ENCODE measurements around the gene GGT5.

Gene GGT5

GRCh38 chr22:24176630-24177029 is 68.3 kb downstream of the GGT5 start:
- Histone ChIP-seq H3K36me3 (ENCODE audit: control insufficient read depth, insufficient read depth, low read length) (peaks cover 46% of the 10 kb centered on the region), H3K9me3 (ENCODE audit: control insufficient read depth, insufficient read depth, low read length) (no peaks in the 10 kb centered on the region), H3K27me3 (ENCODE audit: control insufficient read depth, insufficient read depth, low read length) (no peaks in the 10 kb centered on the region), H3K4me3 (ENCODE audit: low read depth, low read length) (no peak overlapping the region), H3K4me1 (ENCODE audit: control insufficient read depth, insufficient read depth, low read length) (peaks cover 4% of the 10 kb centered on the region), H3K9ac (ENCODE audit: low read depth, low read length) (no peak overlapping the region)

- H3K27me3 ChIP-seq (ENCODE audit: control insufficient read depth, insufficient read depth, low read length), result no peaks in the 10 kb centered on the region
- H3K9me3 ChIP-seq (ENCODE audit: control insufficient read depth, insufficient read depth, low read length), result no peaks in the 10 kb centered on the region
- H3K4me3 ChIP-seq (ENCODE audit: low read depth, low read length), result no peak overlapping the region
- H3K9ac ChIP-seq (ENCODE audit: low read depth, low read length), result no peak overlapping the region
- peaks cover 1% of the 10 kb centered on the region for H3K4me1 ChIP-seq (ENCODE audit: control insufficient read depth, insufficient read depth, low read length)
- peaks cover 52% of the 10 kb centered on the region for H3K36me3 ChIP-seq (ENCODE audit: control insufficient read depth, insufficient read depth, low read length)
These were observed 68.8 kb downstream of the GGT5 start for GRCh38 chr22:24176040-24176439.

- Histone ChIP-seq H3K9ac (ENCODE audit: low read depth, low read length) (no peak overlapping the region), H3K9me3 (ENCODE audit: control insufficient read depth, insufficient read depth, low read length) (no peaks in the 10 kb centered on the region), H3K4me3 (ENCODE audit: low read depth, low read length) (no peak overlapping the region), H3K4me1 (ENCODE audit: control insufficient read depth, insufficient read depth, low read length) (no peaks in the 10 kb centered on the region), H3K27me3 (ENCODE audit: control insufficient read depth, insufficient read depth, low read length) (no peaks in the 10 kb centered on the region), H3K36me3 (ENCODE audit: control insufficient read depth, insufficient read depth, low read length) (peaks cover 57% of the 10 kb centered on the region)
These were observed 69.6 kb downstream of the GGT5 start for GRCh38 chr22:24175160-24175808.

- H3K9me3 ChIP-seq (ENCODE audit: control insufficient read depth, insufficient read depth, low read length), result no peaks in the 10 kb centered on the region
- H3K27me3 ChIP-seq (ENCODE audit: control insufficient read depth, insufficient read depth, low read length), result no peaks in the 10 kb centered on the region
- no peaks in the 10 kb centered on the region for H3K4me1 ChIP-seq (ENCODE audit: control insufficient read depth, insufficient read depth, low read length)
- peaks cover 56% of the 10 kb centered on the region for H3K36me3 ChIP-seq (ENCODE audit: control insufficient read depth, insufficient read depth, low read length)
- H3K4me3 ChIP-seq (ENCODE audit: low read depth, low read length), result no peak overlapping the region
- no peak overlapping the region for H3K9ac ChIP-seq (ENCODE audit: low read depth, low read length)
These were observed 73.1 kb downstream of the GGT5 start for GRCh38 chr22:24171822-24172221.

- Histone ChIP-seq H3K4me1 (ENCODE audit: control insufficient read depth, insufficient read depth, low read length) (no peaks in the 10 kb centered on the region), H3K9ac (ENCODE audit: low read depth, low read length) (no peak overlapping the region), H3K4me3 (ENCODE audit: low read depth, low read length) (no peak overlapping the region), H3K9me3 (ENCODE audit: control insufficient read depth, insufficient read depth, low read length) (no peaks in the 10 kb centered on the region), H3K36me3 (ENCODE audit: control insufficient read depth, insufficient read depth, low read length) (peaks cover 60% of the 10 kb centered on the region), H3K27me3 (ENCODE audit: control insufficient read depth, insufficient read depth, low read length) (no peaks in the 10 kb centered on the region)
These were observed 74.2 kb downstream of the GGT5 start for GRCh38 chr22:24170632-24171031.

GRCh38 chr22:24170188-24170587 is 74.7 kb downstream of the GGT5 start:
- H3K9ac ChIP-seq (ENCODE audit: low read depth, low read length), result no peak overlapping the region
- H3K27me3 ChIP-seq (ENCODE audit: control insufficient read depth, insufficient read depth, low read length), result no peaks in the 10 kb centered on the region
- H3K36me3 ChIP-seq (ENCODE audit: control insufficient read depth, insufficient read depth, low read length), result peaks cover 64% of the 10 kb centered on the region

More at GRCh38 chr22:24170188-24170587, 74.7 kb downstream of the GGT5 start:
- no peak overlapping the region for H3K4me3 ChIP-seq (ENCODE audit: low read depth, low read length)
- H3K9me3 ChIP-seq (ENCODE audit: control insufficient read depth, insufficient read depth, low read length), result no peaks in the 10 kb centered on the region
- no peaks in the 10 kb centered on the region for H3K4me1 ChIP-seq (ENCODE audit: control insufficient read depth, insufficient read depth, low read length)

Measured in iPS-15b (cell line).